ENCODE measurements around the gene CDH13. TPM values are rescaled to one million over a fixed set of nuclear protein-coding genes. Genes with fewer than 3 reads are reported as not detected.
A peak's percentile ranks its signal among the peaks of the same experiment; 100 is the strongest.

The CDH13 gene
- total and polyA plus RNA-seq, 3 experiments from 2014 or later, result not detected

- no peak overlapping the region for H3K27ac ChIP-seq (ENCODE audit: low read depth, low read length)
- no peaks in the 10 kb centered on the region for H3K36me3 Mint-ChIP-seq
- H3K36me3 ChIP-seq (ENCODE audit: insufficient read depth, low read length), result no peaks in the 10 kb centered on the region
- H3K27ac Mint-ChIP-seq, result no peak overlapping the region
- no peak overlapping the region for H3K4me3 ChIP-seq (ENCODE audit: low read length)
- no peak for DNase-seq
- POLR2A ChIA-PET, result no interaction called here
- CTCF ChIA-PET, result no interaction called here
- no peaks in the 10 kb centered on the region for H3K27me3 ChIP-seq (ENCODE audit: insufficient read depth, low read length, poor library complexity, severe bottlenecking)
- peaks cover 5 to 20% (median 8%) of the 10 kb centered on the region in 3 donors for H3K4me1 Mint-ChIP-seq
- H3K4me3 Mint-ChIP-seq, result no peak overlapping the region
- no peaks in the 10 kb centered on the region for H3K4me1 ChIP-seq (ENCODE audit: insufficient read depth, low read length)
- no peaks in the 10 kb centered on the region for H3K9me3 ChIP-seq (ENCODE audit: low read length)
- no peaks in the 10 kb centered on the region for H3K9me3 Mint-ChIP-seq
- no peaks in the 10 kb centered on the region for H3K27me3 Mint-ChIP-seq
These were observed 131.6 kb downstream of the CDH13 start for GRCh38 chr16:82758406-82758805.

- H3K27ac ChIP-seq (ENCODE audit: low read depth, low read length), result no peak overlapping the region
- no peaks in the 10 kb centered on the region for H3K27me3 ChIP-seq (ENCODE audit: insufficient read depth, low read length, poor library complexity, severe bottlenecking)
- H3K36me3 ChIP-seq (ENCODE audit: insufficient read depth, low read length), result no peaks in the 10 kb centered on the region
- peaks cover 5 to 20% (median 8%) of the 10 kb centered on the region in 3 donors for H3K4me1 Mint-ChIP-seq
- H3K36me3 Mint-ChIP-seq, result no peaks in the 10 kb centered on the region
- ChIA-PET POLR2A (no interaction called here), CTCF (no interaction called here)
- H3K4me3 ChIP-seq (ENCODE audit: low read length), result no peak overlapping the region
- H3K9me3 ChIP-seq (ENCODE audit: low read length), result no peaks in the 10 kb centered on the region
- no peaks in the 10 kb centered on the region for H3K27me3 Mint-ChIP-seq
- no peaks in the 10 kb centered on the region for H3K9me3 Mint-ChIP-seq
- no peak overlapping the region for H3K4me3 Mint-ChIP-seq
- no peak overlapping the region for H3K27ac Mint-ChIP-seq
- no peak for DNase-seq
- no peaks in the 10 kb centered on the region for H3K4me1 ChIP-seq (ENCODE audit: insufficient read depth, low read length)
These were observed 132.1 kb downstream of the CDH13 start for GRCh38 chr16:82758904-82759303.

- POLR2A ChIA-PET, result no interaction called here
These were observed 134.5 kb downstream of the CDH13 start for GRCh38 chr16:82761236-82761635.

GRCh38 chr16:82761858-82762257, 135.1 kb downstream of the CDH13 start:
- peak overlapping the region in 6 of 7 donors; percentile 38 to 74 (median 64) for H3K4me3 Mint-ChIP-seq
- no peak for DNase-seq
- peaks cover 0 to 3% of the 10 kb centered on the region in 2 donors for H3K27me3 Mint-ChIP-seq
- no peaks in the 10 kb centered on the region for H3K27me3 ChIP-seq (ENCODE audit: insufficient read depth, low read length, poor library complexity, severe bottlenecking)
- no peaks in the 10 kb centered on the region for H3K9me3 ChIP-seq (ENCODE audit: low read length)
- ChIA-PET CTCF (interaction anchor here (1.2 kb wide), 1 partner anchor 10 kb away, joined by 4 read pairs; no protein-coding TSS in a partner anchor), POLR2A (no interaction called here)
- H3K36me3 ChIP-seq (ENCODE audit: insufficient read depth, low read length), result no peaks in the 10 kb centered on the region
- H3K4me3 ChIP-seq (ENCODE audit: low read length), result no peak overlapping the region
- no peaks in the 10 kb centered on the region for H3K4me1 ChIP-seq (ENCODE audit: insufficient read depth, low read length)
- H3K36me3 Mint-ChIP-seq, result no peaks in the 10 kb centered on the region
- H3K27ac ChIP-seq (ENCODE audit: low read depth, low read length), result no peak overlapping the region
- peaks cover 5 to 20% (median 8%) of the 10 kb centered on the region in 3 donors for H3K4me1 Mint-ChIP-seq
- peak overlapping the region in 2 of 8 donors; percentile 44 to 59 for H3K27ac Mint-ChIP-seq
- no peaks in the 10 kb centered on the region for H3K9me3 Mint-ChIP-seq

More at GRCh38 chr16:82761236-82761635, 134.5 kb downstream of the CDH13 start:
- H3K4me1 ChIP-seq (ENCODE audit: insufficient read depth, low read length), result no peaks in the 10 kb centered on the region
- H3K36me3 Mint-ChIP-seq, result no peaks in the 10 kb centered on the region
- H3K27me3 ChIP-seq (ENCODE audit: insufficient read depth, low read length, poor library complexity, severe bottlenecking), result no peaks in the 10 kb centered on the region
- no peak overlapping the region for H3K4me3 Mint-ChIP-seq
- H3K27me3 Mint-ChIP-seq, result peaks cover 0 to 3% of the 10 kb centered on the region in 2 donors
- no peak overlapping the region for H3K27ac Mint-ChIP-seq
- no peaks in the 10 kb centered on the region for H3K9me3 ChIP-seq (ENCODE audit: low read length)
- H3K4me3 ChIP-seq (ENCODE audit: low read length), result no peak overlapping the region
- no peak overlapping the region for H3K27ac ChIP-seq (ENCODE audit: low read depth, low read length)
- no peaks in the 10 kb centered on the region for H3K9me3 Mint-ChIP-seq
- no peak for DNase-seq
- CTCF ChIA-PET, result no interaction called here
- no peaks in the 10 kb centered on the region for H3K36me3 ChIP-seq (ENCODE audit: insufficient read depth, low read length)
- peaks cover 5 to 20% (median 8%) of the 10 kb centered on the region in 3 donors for H3K4me1 Mint-ChIP-seq

GRCh38 chr16:82763371-82763770, 136.6 kb downstream of the CDH13 start:
- DNase-seq, result no peak
- POLR2A ChIA-PET, result no interaction called here

GRCh38 chr16:82767198-82767597, 140.4 kb downstream of the CDH13 start:
- ChIA-PET POLR2A (no interaction called here), CTCF (no interaction called here)
- Mint-ChIP-seq H3K27ac (no peak overlapping the region), H3K27me3 (peaks cover 7 to 8% of the 10 kb centered on the region in 2 donors), H3K36me3 (no peaks in the 10 kb centered on the region), H3K9me3 (no peaks in the 10 kb centered on the region), H3K4me1 (peaks cover under 1 to 11% (median under 1%) of the 10 kb centered on the region in 3 donors), H3K4me3 (no peak overlapping the region)
- Histone ChIP-seq H3K9me3 (ENCODE audit: low read length) (no peaks in the 10 kb centered on the region), H3K27ac (ENCODE audit: low read depth, low read length) (no peak overlapping the region), H3K4me1 (ENCODE audit: insufficient read depth, low read length) (no peaks in the 10 kb centered on the region), H3K27me3 (ENCODE audit: insufficient read depth, low read length, poor library complexity, severe bottlenecking) (no peaks in the 10 kb centered on the region), H3K36me3 (ENCODE audit: insufficient read depth, low read length) (no peaks in the 10 kb centered on the region), H3K4me3 (ENCODE audit: low read length) (no peak overlapping the region)
- DNase-seq, result no peak

More at GRCh38 chr16:82763371-82763770, 136.6 kb downstream of the CDH13 start:
- no peaks in the 10 kb centered on the region for H3K36me3 Mint-ChIP-seq
- Histone ChIP-seq H3K27me3 (ENCODE audit: insufficient read depth, low read length, poor library complexity, severe bottlenecking) (no peaks in the 10 kb centered on the region), H3K36me3 (ENCODE audit: insufficient read depth, low read length) (no peaks in the 10 kb centered on the region), H3K4me3 (ENCODE audit: low read length) (no peak overlapping the region), H3K4me1 (ENCODE audit: insufficient read depth, low read length) (no peaks in the 10 kb centered on the region), H3K27ac (ENCODE audit: low read depth, low read length) (no peak overlapping the region), H3K9me3 (ENCODE audit: low read length) (no peaks in the 10 kb centered on the region)
- H3K4me3 Mint-ChIP-seq, result no peak overlapping the region
- CTCF ChIA-PET, result no interaction called here
- H3K9me3 Mint-ChIP-seq, result no peaks in the 10 kb centered on the region
- peaks cover 2 to 3% of the 10 kb centered on the region in 2 donors for H3K27me3 Mint-ChIP-seq
- H3K27ac Mint-ChIP-seq, result no peak overlapping the region
- H3K4me1 Mint-ChIP-seq, result peaks cover 5 to 20% (median 8%) of the 10 kb centered on the region in 3 donors

- H3K4me3 Mint-ChIP-seq, result no peak overlapping the region
- ChIA-PET POLR2A (no interaction called here), CTCF (no interaction called here)
- no peaks in the 10 kb centered on the region for H3K9me3 Mint-ChIP-seq
- peaks cover 7 to 8% of the 10 kb centered on the region in 2 donors for H3K27me3 Mint-ChIP-seq
- Histone ChIP-seq H3K9me3 (ENCODE audit: low read length) (no peaks in the 10 kb centered on the region), H3K27me3 (ENCODE audit: insufficient read depth, low read length, poor library complexity, severe bottlenecking) (no peaks in the 10 kb centered on the region), H3K27ac (ENCODE audit: low read depth, low read length) (no peak overlapping the region), H3K4me1 (ENCODE audit: insufficient read depth, low read length) (no peaks in the 10 kb centered on the region), H3K36me3 (ENCODE audit: insufficient read depth, low read length) (no peaks in the 10 kb centered on the region), H3K4me3 (ENCODE audit: low read length) (no peak overlapping the region)
- H3K4me1 Mint-ChIP-seq, result peaks cover 0 to 5% (median 0%) of the 10 kb centered on the region in 3 donors
- no peak overlapping the region for H3K27ac Mint-ChIP-seq
- no peaks in the 10 kb centered on the region for H3K36me3 Mint-ChIP-seq
- DNase-seq, result no peak
These were observed 141.0 kb downstream of the CDH13 start for GRCh38 chr16:82767808-82768207.

- H3K27ac Mint-ChIP-seq, result no peak overlapping the region
- H3K27me3 ChIP-seq (ENCODE audit: insufficient read depth, low read length, poor library complexity, severe bottlenecking), result no peaks in the 10 kb centered on the region
These were observed 143.1 kb downstream of the CDH13 start for GRCh38 chr16:82769845-82770244.

GRCh38 chr16:82772215-82772614, 145.4 kb downstream of the CDH13 start:
- H3K27me3 ChIP-seq (ENCODE audit: insufficient read depth, low read length, poor library complexity, severe bottlenecking), result no peaks in the 10 kb centered on the region
- no peak overlapping the region for H3K27ac ChIP-seq (ENCODE audit: low read depth, low read length)
- H3K36me3 ChIP-seq (ENCODE audit: insufficient read depth, low read length), result no peaks in the 10 kb centered on the region
- H3K9me3 ChIP-seq (ENCODE audit: low read length), result no peaks in the 10 kb centered on the region
- H3K4me3 Mint-ChIP-seq, result no peak overlapping the region
- no peaks in the 10 kb centered on the region for H3K4me1 ChIP-seq (ENCODE audit: insufficient read depth, low read length)
- no peak for DNase-seq
- H3K36me3 Mint-ChIP-seq, result no peaks in the 10 kb centered on the region
- H3K27ac Mint-ChIP-seq, result no peak overlapping the region
- ChIA-PET CTCF (no interaction called here), POLR2A (no interaction called here)
- no peaks in the 10 kb centered on the region for H3K9me3 Mint-ChIP-seq
- H3K4me1 Mint-ChIP-seq, result no peaks in the 10 kb centered on the region
- no peak overlapping the region for H3K4me3 ChIP-seq (ENCODE audit: low read length)
- peaks cover 4 to 10% of the 10 kb centered on the region in 2 donors for H3K27me3 Mint-ChIP-seq

More at GRCh38 chr16:82769845-82770244, 143.1 kb downstream of the CDH13 start:
- ChIA-PET CTCF (no interaction called here), POLR2A (no interaction called here)
- Mint-ChIP-seq H3K27me3 (peaks cover 7 to 10% of the 10 kb centered on the region in 2 donors), H3K4me1 (no peaks in the 10 kb centered on the region), H3K9me3 (no peaks in the 10 kb centered on the region), H3K36me3 (no peaks in the 10 kb centered on the region), H3K4me3 (no peak overlapping the region)
- no peak for DNase-seq
- Histone ChIP-seq H3K27ac (ENCODE audit: low read depth, low read length) (no peak overlapping the region), H3K36me3 (ENCODE audit: insufficient read depth, low read length) (no peaks in the 10 kb centered on the region), H3K9me3 (ENCODE audit: low read length) (no peaks in the 10 kb centered on the region), H3K4me3 (ENCODE audit: low read length) (no peak overlapping the region), H3K4me1 (ENCODE audit: insufficient read depth, low read length) (no peaks in the 10 kb centered on the region)
